HepG2 (cell line): ENCODE results near the gene DRAP1. TPM values are rescaled to one million over a fixed set of nuclear protein-coding genes. Genes with fewer than 3 reads are reported as not detected.

Experiments used
- CBX5 ChIP-seq: sonication (generic); formaldehyde crosslinking; IDR thresholded peaks from 2 replicates; pipeline ENCODE4 v1.4.0; 2020; ENCODE audit warnings: missing genetic modification reagents, borderline replicate concordance
- CENPX ChIP-seq: sonication (generic); formaldehyde crosslinking; IDR thresholded peaks from 2 replicates; pipeline ENCODE4 v1.9.0; 2021; ENCODE audit warnings: mild to moderate bottlenecking, missing genetic modification reagents, moderate library complexity
- EHMT2 ChIP-seq: fragments of 200-600 bp; sonication (generic); IDR thresholded peaks from 2 replicates; pipeline ENCODE4 v1.7.0; 2017; ENCODE audit warnings: antibody characterized with exemption, low read depth, low read length, borderline replicate concordance
- ETS1 ChIP-seq: sonication (generic); formaldehyde crosslinking; IDR thresholded peaks from 2 replicates; pipeline ENCODE4 v1.4.0; 2020; ENCODE audit warnings: missing genetic modification reagents
- GTF3A ChIP-seq: sonication (generic); formaldehyde crosslinking; conservative IDR thresholded peaks from 2 replicates; pipeline ENCODE4 v1.4.0; 2020; ENCODE audit warnings: mild to moderate bottlenecking, missing genetic modification reagents
- HNF4G ChIP-seq, 2 experiments: sonication (generic) in 1 of 2; formaldehyde crosslinking in 1 of 2; IDR thresholded peaks; 2 replicates each; pipeline versions ENCODE4 v1.4.0 to v1.6.1; 2011 to 2020; ENCODE audit warnings: borderline replicate concordance in 2 of 2, low read depth in 2 of 2, mild to moderate bottlenecking in 2 of 2, low read length in 1 of 2, missing genetic modification reagents in 1 of 2, moderate library complexity in 1 of 2
- HOMEZ ChIP-seq: IDR thresholded peaks from 2 replicates; pipeline ENCODE4 v1.6.1; 2016; ENCODE audit warnings: low read depth
- NFYC ChIP-seq: IDR thresholded peaks from 2 replicates; pipeline ENCODE4 v1.6.1; 2016; ENCODE audit warnings: missing genetic modification reagents, missing compliant biosample characterization
- RARG ChIP-seq: sonication (generic); formaldehyde crosslinking; IDR thresholded peaks from 2 replicates; pipeline ENCODE4 v1.4.0; 2020; ENCODE audit warnings: low read depth, mild to moderate bottlenecking, missing genetic modification reagents
- SOX5 ChIP-seq: IDR thresholded peaks from 2 replicates; pipeline ENCODE4 v1.6.1; 2016; ENCODE audit warnings: borderline replicate concordance
- STAT6 ChIP-seq: sonication (generic); formaldehyde crosslinking; IDR thresholded peaks from 2 replicates; pipeline ENCODE4 v1.4.0; 2020; ENCODE audit warnings: missing genetic modification reagents, mild to moderate bottlenecking, borderline replicate concordance
- TCF7L2 ChIP-seq: IDR thresholded peaks from 2 replicates; pipeline ENCODE4 v1.6.1; 2011; ENCODE audit warnings: mild to moderate bottlenecking, low read depth, low read length, moderate library complexity
- TRIM24 ChIP-seq: sonication (generic); formaldehyde crosslinking; IDR thresholded peaks from 2 replicates; pipeline ENCODE4 v1.8.0; 2022; ENCODE audit warnings: mild to moderate bottlenecking, missing genetic modification reagents
- ZBTB46 ChIP-seq: sonication (generic); formaldehyde crosslinking; IDR thresholded peaks from 2 replicates; pipeline ENCODE4 v1.4.0; 2020; ENCODE audit warnings: mild to moderate bottlenecking, missing genetic modification reagents, borderline replicate concordance
- ZBTB7A ChIP-seq: sonication (generic); formaldehyde crosslinking; IDR thresholded peaks from 2 replicates; pipeline ENCODE4 v1.8.0; 2022; ENCODE audit warnings: mild to moderate bottlenecking, missing genetic modification reagents
- ZNF232 ChIP-seq: sonication (generic); formaldehyde crosslinking; IDR thresholded peaks from 2 replicates; pipeline ENCODE4 v1.4.0; 2020; ENCODE audit warnings: missing genetic modification reagents, borderline replicate concordance
- ZNF337 ChIP-seq: sonication (generic); formaldehyde crosslinking; IDR thresholded peaks from 2 replicates; pipeline ENCODE4 v1.5.1; 2020; ENCODE audit warnings: missing genetic modification reagents, low read depth, mild to moderate bottlenecking, borderline replicate concordance
- ZNF589 ChIP-seq: sonication (generic); formaldehyde crosslinking; conservative IDR thresholded peaks from 2 replicates; pipeline ENCODE4 v1.8.0; 2022; ENCODE audit warnings: mild to moderate bottlenecking, moderate library complexity, missing genetic modification reagents
- ZSCAN29 ChIP-seq: sonication (generic); formaldehyde crosslinking; conservative IDR thresholded peaks from 2 replicates; pipeline ENCODE4 v1.4.0; 2020; ENCODE audit warnings: mild to moderate bottlenecking, missing genetic modification reagents
- ZXDC ChIP-seq: sonication (generic); formaldehyde crosslinking; IDR thresholded peaks from 2 replicates; pipeline ENCODE4 v1.5.0; 2020; ENCODE audit warnings: mild to moderate bottlenecking, missing genetic modification reagents
- polyA plus RNA-seq, 8 experiments: library from polyadenylated mRNA; depleted of rRNA in 3 of 8; stranded (reverse) in 7 of 8; unstranded in 1 of 8; fragments of >200 nt; fragmentation: Illumina TruSeq in 4 of 8; extraction: Trizol in 4 of 8; gene quantifications; 2 replicates each; pipeline versions ENCODE4 v1.2.1 to v1.2.3, GENCODE V29; 2011 to 2016; ENCODE audit warnings: low read depth in 4 of 8, missing spikeins in 1 of 8, mixed read lengths in 1 of 8; ENCODE audit not compliant: insufficient read depth in 1 of 8
- total RNA-seq, 5 experiments: library from RNA; depleted of rRNA; stranded (reverse); fragments of >200 nt; fragmentation: Illumina TruSeq; extraction: Trizol; gene quantifications; 2 replicates each; pipeline ENCODE4 v1.2.3, GENCODE V29; 2016; ENCODE audit warnings: low read depth in 1 of 5

DRAP1 gene
- total and polyA plus RNA-seq, 2 of the 13 experiments (the other 11 are each of a cell fraction or from before 2014, with no cell fraction given) = 46.8 to 52.3 TPM

GRCh38 chr11:65952052-65952521 lies 32.9 kb downstream of the DRAP1 start (continued):
- TF ChIP-seq CENPX = no peak
- no peak for TF ChIP-seq ZBTB46 (CRISPR knock-in tag)
- TF ChIP-seq NFYC (CRISPR knock-in tag) = no peak
- no peak for TF ChIP-seq ZBTB7A (CRISPR knock-in tag)
- no peak for TF ChIP-seq ZXDC (CRISPR knock-in tag)
- TF ChIP-seq HNF4G (IDR thresholded peaks at IDR 0.05; ENCODE audit: borderline replicate concordance, low read depth, low read length) = 0 out of 2 replicates have a peak, but pooled peaks have one; percentile 11
- no peak for TF ChIP-seq HNF4G (CRISPR knock-in tag; IDR thresholded peaks at IDR 0.05; ENCODE audit: borderline replicate concordance, low read depth)
- TF ChIP-seq STAT6 (CRISPR knock-in tag) = no peak
- no peak for TF ChIP-seq CBX5 (CRISPR knock-in tag)
- TF ChIP-seq SOX5 (CRISPR knock-in tag) = peak; percentile 49; the same call in 1 of the 2 replicates
- no peak for TF ChIP-seq ETS1
- no peak for TF ChIP-seq ZNF232 (CRISPR knock-in tag)
- no peak for TF ChIP-seq RARG (CRISPR knock-in tag)
- no peak for TF ChIP-seq ZNF337 (CRISPR knock-in tag)
- TF ChIP-seq GTF3A = no peak
- no peak for TF ChIP-seq TCF7L2
- no peak for TF ChIP-seq ZSCAN29 (CRISPR knock-in tag)
- TF ChIP-seq TRIM24 (CRISPR knock-in tag) = no peak
- no peak for TF ChIP-seq ZNF589 (CRISPR knock-in tag)
- no peak for TF ChIP-seq EHMT2
- no peak for TF ChIP-seq HOMEZ
